ENCODE results near the gene ZNF319. TPM values are rescaled to one million over a fixed set of nuclear protein-coding genes. Genes with fewer than 3 reads are reported as not detected.

The ZNF319 gene
- total and polyA plus RNA-seq, 2 of the 4 experiments (the other 2 are of a cell fraction) = 0.90 to 6.3 TPM

DNA sequence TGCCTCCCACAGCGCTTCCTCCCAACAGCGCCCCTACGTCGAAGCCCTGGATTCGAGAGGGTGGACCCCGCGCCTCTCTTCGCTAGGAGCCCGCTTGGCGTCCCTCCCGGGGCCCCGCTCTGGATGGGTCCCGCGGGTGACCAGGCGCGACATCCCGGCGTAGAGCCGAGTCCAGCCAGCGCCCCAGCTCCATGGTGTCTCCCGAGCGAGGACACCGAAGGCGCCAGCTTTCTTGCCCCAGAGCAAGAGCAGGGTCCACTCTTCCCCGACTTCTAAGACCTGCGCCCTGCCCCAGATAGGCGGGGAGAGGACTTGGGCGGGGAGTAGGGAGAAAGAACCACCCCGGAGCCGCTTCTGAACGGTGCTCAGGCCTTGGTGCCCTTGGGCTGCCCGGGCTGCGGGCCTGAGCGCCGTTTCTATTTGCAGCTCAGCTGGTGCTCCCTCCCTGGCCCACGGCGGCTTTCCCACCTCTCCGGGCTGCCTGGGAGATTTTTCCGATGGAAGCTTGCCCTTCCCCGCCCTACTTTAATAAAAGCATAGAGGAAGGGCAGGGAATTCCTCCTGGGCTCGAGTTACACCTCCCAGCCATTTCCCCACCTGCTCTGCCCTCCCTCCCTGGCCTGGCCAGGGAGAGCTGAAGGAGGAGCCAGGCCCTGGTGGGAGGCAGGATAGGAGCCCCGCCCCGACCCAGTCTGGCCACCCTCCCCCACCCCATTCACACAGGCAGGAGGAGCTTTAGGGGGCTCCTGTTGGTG lies 26.9 kb upstream of the ZNF319 start:
- BruUV-seq (replicated peaks) = no TSS peak
- Histone ChIP-seq H3K9me1 (ENCODE audit: insufficient read depth, low read length) (peaks cover 2% of the 10 kb centered on the region; the same call in 1 of the 2 replicates), H3K4me3 (ENCODE audit: insufficient read depth, low read depth, low read length) (no peak overlapping the region), H3K14ac (replicated peaks; ENCODE audit: low read depth, low read length) (no peak overlapping the region), H4K91ac (ENCODE audit: insufficient read depth, low read depth, low read length) (no peak overlapping the region), H3K4me1 (ENCODE audit: control insufficient read depth, insufficient read depth, low read length) (peaks cover 8% of the 10 kb centered on the region; the same call in 1 of the 2 replicates), H3K4ac (ENCODE audit: low read depth, low read length) (no peak overlapping the region), H2BK120ac (ENCODE audit: low read depth, low read length) (no peak overlapping the region), H2AK5ac (ENCODE audit: low read depth, low read length) (no peak overlapping the region), H3K27ac (ENCODE audit: insufficient read depth, low read length) (no peak overlapping the region), H2BK15ac (ENCODE audit: low read depth, low read length) (no peak overlapping the region), H3K9me3 (ENCODE audit: control insufficient read depth, insufficient read depth, low read length) (no peaks in the 10 kb centered on the region), H3K23ac (ENCODE audit: low read depth, low read length) (no peak overlapping the region), H3K27me3 (ENCODE audit: control insufficient read depth, insufficient read depth, low read length) (peaks cover 38% of the 10 kb centered on the region), H2AFZ (replicated peaks; ENCODE audit: low read length, poor library complexity) (peak overlapping the region; percentile 26), H2BK5ac (ENCODE audit: low read depth, low read length, poor library complexity, severe bottlenecking) (no peak overlapping the region), H2BK20ac (ENCODE audit: low read depth, low read length) (no peak overlapping the region), H3K56ac (ENCODE audit: extremely low read depth, insufficient read depth, low read length) (no peak overlapping the region), H3K36me3 (ENCODE audit: control insufficient read depth, insufficient read depth, low read length) (no peaks in the 10 kb centered on the region), H3K79me1 (ENCODE audit: low read depth in 1 of 2, low read length in 2 of 2) (no peaks in the 10 kb centered on the region), H3K4me2 (ENCODE audit: low read depth, low read length) (no peak overlapping the region; the same call in 1 of the 2 replicates), H3K18ac (ENCODE audit: low read depth, low read length) (no peak overlapping the region), H3K9ac (ENCODE audit: low read depth, low read length) (no peak overlapping the region), H4K5ac (ENCODE audit: low read depth, low read length) (no peak overlapping the region), H2AK9ac (replicated peaks; ENCODE audit: low read depth, low read length, poor library complexity) (no peak overlapping the region), H4K8ac (ENCODE audit: low read depth in 2 of 2, low read length in 2 of 2) (no peak overlapping the region), H4K20me1 (ENCODE audit: insufficient read depth, low read length) (peaks cover 3% of the 10 kb centered on the region; the same call in 1 of the 2 replicates)
- dilution Hi-C loops (cut with HindIII; ENCODE audit: low sequenced_read_pairs, unreplicated experiment) = no loop called here
- intact Hi-C loops (cut with micrococcal nuclease) = no loop called here
- CTCF ChIA-PET = interaction anchor here (0.5 to 1.5 kb wide), 2 partner anchors 94 to 156 kb away, joined by 3 to 7 read pairs; no protein-coding TSS in a partner anchor
- WGBS, 2 experiments (ENCODE audit: extremely low coverage in 2 of 2, insufficient read length in 1 of 2) = 3% methylated on average over 6 of the region's 43 CpGs; no CpG with 5 or more reads in 1 of the 2 experiments
- DNase-seq (no peak), ATAC-seq (ENCODE audit: low read depth) (no peak)
- POLR2A ChIA-PET (ENCODE audit: unreplicated experiment) = no interaction called here
- in situ Hi-C loops (cut with MboI; ENCODE audit: low sequenced_read_pairs) = no loop called here
- TF ChIP-seq, protein P1, sequence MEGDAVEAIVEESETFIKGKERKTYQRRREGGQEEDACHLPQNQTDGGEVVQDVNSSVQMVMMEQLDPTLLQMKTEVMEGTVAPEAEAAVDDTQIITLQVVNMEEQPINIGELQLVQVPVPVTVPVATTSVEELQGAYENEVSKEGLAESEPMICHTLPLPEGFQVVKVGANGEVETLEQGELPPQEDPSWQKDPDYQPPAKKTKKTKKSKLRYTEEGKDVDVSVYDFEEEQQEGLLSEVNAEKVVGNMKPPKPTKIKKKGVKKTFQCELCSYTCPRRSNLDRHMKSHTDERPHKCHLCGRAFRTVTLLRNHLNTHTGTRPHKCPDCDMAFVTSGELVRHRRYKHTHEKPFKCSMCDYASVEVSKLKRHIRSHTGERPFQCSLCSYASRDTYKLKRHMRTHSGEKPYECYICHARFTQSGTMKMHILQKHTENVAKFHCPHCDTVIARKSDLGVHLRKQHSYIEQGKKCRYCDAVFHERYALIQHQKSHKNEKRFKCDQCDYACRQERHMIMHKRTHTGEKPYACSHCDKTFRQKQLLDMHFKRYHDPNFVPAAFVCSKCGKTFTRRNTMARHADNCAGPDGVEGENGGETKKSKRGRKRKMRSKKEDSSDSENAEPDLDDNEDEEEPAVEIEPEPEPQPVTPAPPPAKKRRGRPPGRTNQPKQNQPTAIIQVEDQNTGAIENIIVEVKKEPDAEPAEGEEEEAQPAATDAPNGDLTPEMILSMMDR (conservative IDR thresholded peaks at IDR 0.05; ENCODE audit: low read depth, low read length) = no peak
- TF ChIP-seq RAD21 (IDR thresholded peaks at IDR 0.05; ENCODE audit: low read length) (no peak), RFX5 (IDR thresholded peaks at IDR 0.05; ENCODE audit: low read depth, low read length) (no peak), FOS (IDR thresholded peaks at IDR 0.05; ENCODE audit: low read depth, low read length) (no peak), MXI1 (IDR thresholded peaks at IDR 0.05; ENCODE audit: borderline replicate concordance, low read depth, low read length) (no peak), SMC3 (IDR thresholded peaks at IDR 0.05; ENCODE audit: low read depth, low read length) (no peak), POLR2A (IDR thresholded peaks at IDR 0.05; ENCODE audit: low read depth, low read length) (no peak), CHD1 (IDR thresholded peaks at IDR 0.05; ENCODE audit: low read depth, low read length) (no peak), NFE2L2 (IDR thresholded peaks at IDR 0.05; ENCODE audit: low read depth, low read length) (no peak), RCOR1 (IDR thresholded peaks at IDR 0.05; ENCODE audit: insufficient replicate concordance, low read length) (no peak), BHLHE40 (IDR thresholded peaks at IDR 0.05; ENCODE audit: low read depth, low read length) (no peak), MAZ (IDR thresholded peaks at IDR 0.05; ENCODE audit: borderline replicate concordance, low read depth, low read length) (no peak), MAFK (IDR thresholded peaks at IDR 0.05; ENCODE audit: low read depth, low read length) (no peak)
- TF ChIP-seq, protein P2, sequence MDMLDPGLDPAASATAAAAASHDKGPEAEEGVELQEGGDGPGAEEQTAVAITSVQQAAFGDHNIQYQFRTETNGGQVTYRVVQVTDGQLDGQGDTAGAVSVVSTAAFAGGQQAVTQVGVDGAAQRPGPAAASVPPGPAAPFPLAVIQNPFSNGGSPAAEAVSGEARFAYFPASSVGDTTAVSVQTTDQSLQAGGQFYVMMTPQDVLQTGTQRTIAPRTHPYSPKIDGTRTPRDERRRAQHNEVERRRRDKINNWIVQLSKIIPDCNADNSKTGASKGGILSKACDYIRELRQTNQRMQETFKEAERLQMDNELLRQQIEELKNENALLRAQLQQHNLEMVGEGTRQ (IDR thresholded peaks at IDR 0.05; ENCODE audit: low read depth, low read length) = no peak
- TF ChIP-seq, protein P3, sequence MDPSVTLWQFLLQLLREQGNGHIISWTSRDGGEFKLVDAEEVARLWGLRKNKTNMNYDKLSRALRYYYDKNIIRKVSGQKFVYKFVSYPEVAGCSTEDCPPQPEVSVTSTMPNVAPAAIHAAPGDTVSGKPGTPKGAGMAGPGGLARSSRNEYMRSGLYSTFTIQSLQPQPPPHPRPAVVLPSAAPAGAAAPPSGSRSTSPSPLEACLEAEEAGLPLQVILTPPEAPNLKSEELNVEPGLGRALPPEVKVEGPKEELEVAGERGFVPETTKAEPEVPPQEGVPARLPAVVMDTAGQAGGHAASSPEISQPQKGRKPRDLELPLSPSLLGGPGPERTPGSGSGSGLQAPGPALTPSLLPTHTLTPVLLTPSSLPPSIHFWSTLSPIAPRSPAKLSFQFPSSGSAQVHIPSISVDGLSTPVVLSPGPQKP (IDR thresholded peaks at IDR 0.05; ENCODE audit: borderline replicate concordance, low read depth, low read length) = no peak
